ENCODE results near the gene NUDT19. TPM values are rescaled to one million over a fixed set of nuclear protein-coding genes. Genes with fewer than 3 reads are reported as not detected.

Gene NUDT19
- total and polyA plus RNA-seq, 8 donors = 9.5 to 16.6 (median 11.0) TPM

GRCh38 chr19:32676895-32677359 is 14.7 kb upstream of the NUDT19 start:
- intact Hi-C loops (cut with DNase I) = no loop called here

GRCh38 chr19:32677657-32678056 is 14.0 kb upstream of the NUDT19 start:
- Histone ChIP-seq H3K9me3 (no peaks in the 10 kb centered on the region), H3K27ac (no peak overlapping the region), H3K4me3 (no peak overlapping the region), H3K4me1 (peaks cover 12 to 41% of the 10 kb centered on the region in 2 donors), H3K36me3 (no peaks in the 10 kb centered on the region), H3K27me3 (peaks cover 19 to 41% of the 10 kb centered on the region in 2 donors)
- no peak for ATAC-seq
- intact Hi-C loops (cut with DNase I) = no loop called here
- DNase-seq = no peak
- TF ChIP-seq CTCF (IDR thresholded peaks at IDR 0.05) = no peak

More at GRCh38 chr19:32676895-32677359, 14.7 kb upstream of the NUDT19 start:
- Histone ChIP-seq H3K27me3 (peaks cover 19 to 41% of the 10 kb centered on the region in 2 donors), H3K27ac (no peak overlapping the region), H3K4me3 (peak overlapping the region in 1 of 2 donors; percentile 94), H3K36me3 (no peaks in the 10 kb centered on the region), H3K4me1 (peaks cover 12 to 48% of the 10 kb centered on the region in 2 donors), H3K9me3 (no peaks in the 10 kb centered on the region)
- TF ChIP-seq CTCF (IDR thresholded peaks at IDR 0.05) = no peak
- DNase-seq = no peak
- no peak for ATAC-seq

GRCh38 chr19:32680986-32681385 is 10.6 kb upstream of the NUDT19 start:
- H3K36me3 ChIP-seq = no peaks in the 10 kb centered on the region
- no peak for ATAC-seq
- H3K4me1 ChIP-seq = peaks cover 5 to 16% of the 10 kb centered on the region in 2 donors
- no peak overlapping the region for H3K4me3 ChIP-seq
- intact Hi-C loops (cut with DNase I) = no loop called here
- no peaks in the 10 kb centered on the region for H3K9me3 ChIP-seq
- peaks cover 16 to 36% of the 10 kb centered on the region in 2 donors for H3K27me3 ChIP-seq
- no peak overlapping the region for H3K27ac ChIP-seq
- no peak for DNase-seq
- TF ChIP-seq CTCF (IDR thresholded peaks at IDR 0.05) = no peak

- DNase-seq = no peak
- H3K9me3 ChIP-seq = no peaks in the 10 kb centered on the region
- no peaks in the 10 kb centered on the region for H3K36me3 ChIP-seq
- ATAC-seq = peak; percentile 80
- peaks cover 3 to 23% of the 10 kb centered on the region in 2 donors for H3K27me3 ChIP-seq
- no peak overlapping the region for H3K4me3 ChIP-seq
- no peak for TF ChIP-seq CTCF (IDR thresholded peaks at IDR 0.05)
- no peak overlapping the region for H3K27ac ChIP-seq
- peaks cover 4% of the 10 kb centered on the region in 2 donors for H3K4me1 ChIP-seq
- intact Hi-C loops (cut with DNase I) = no loop called here
Observed at GRCh38 chr19:32682317-32682716, 9.3 kb upstream of the NUDT19 start.

- H3K27me3 ChIP-seq = no peaks in the 10 kb centered on the region
- ATAC-seq (no peak), DNase-seq (no peak)
- no peaks in the 10 kb centered on the region for H3K9me3 ChIP-seq
- H3K27ac ChIP-seq = no peak overlapping the region
- H3K36me3 ChIP-seq = no peaks in the 10 kb centered on the region
- H3K4me1 ChIP-seq = peaks cover 4 to 15% of the 10 kb centered on the region in 2 donors
- no peak for TF ChIP-seq CTCF (IDR thresholded peaks at IDR 0.05)
- H3K4me3 ChIP-seq = no peak overlapping the region
- intact Hi-C loops (cut with DNase I) = no loop called here
Observed at GRCh38 chr19:32686847-32687475, 4.7 kb upstream of the NUDT19 start.

All from left lung (tissue), 10 donors.